HAP-1 (cell line): ENCODE measurements around the gene ZNF410.
A peak's percentile ranks its signal among the peaks of the same experiment; 100 is the strongest.
"Not testable (repeated sequence)": the region's sequence is repeated elsewhere in the genome, so short reads cannot be mapped to it uniquely, and the experiment has no call there.

Experiments
- DNase-seq, 2 experiments: peaks; one replicate each; pipeline ENCODE4 v3.0.0-alpha.2; 2016 to 2020; ENCODE audit warnings: low spot score in 2 of 2
- H3K27me3 ChIP-seq: fragments of 250-450 bp; sonication (Bioruptor Pico); 2 replicates; pipeline ENCODE4 v1.5.1; 2020; ENCODE audit warnings: low read depth, mild to moderate bottlenecking, moderate library complexity
- H3K36me3 ChIP-seq: fragments of 250-450 bp; sonication (Bioruptor Pico); replicated peaks from 2 replicates; pipeline ENCODE4 v1.5.1; 2020; ENCODE audit warnings: mild to moderate bottlenecking
- H3K4me1 ChIP-seq: fragments of 250-450 bp; sonication (Bioruptor Pico); 2 replicates; pipeline ENCODE4 v1.5.1; 2020; ENCODE audit warnings: mild to moderate bottlenecking
- H3K4me3 ChIP-seq: fragments of 250-450 bp; sonication (Bioruptor Pico); 2 replicates; pipeline ENCODE4 v1.5.1; 2020; ENCODE audit warnings: mild to moderate bottlenecking, moderate library complexity
- H3K9me3 ChIP-seq: fragments of 250-450 bp; sonication (Bioruptor Pico); 2 replicates; pipeline ENCODE4 v1.5.1; 2020; ENCODE audit warnings: mild to moderate bottlenecking, moderate library complexity
- in situ Hi-C: fragments of 300-500 bp; cut with MboI; formaldehyde crosslinking; loops from 3 replicates; pipeline ENCODE4 v1.14.3; 2020; ENCODE audit warnings: low sequenced_read_pairs, inconsistent platforms, mixed read lengths

Gene ZNF410

DNA sequence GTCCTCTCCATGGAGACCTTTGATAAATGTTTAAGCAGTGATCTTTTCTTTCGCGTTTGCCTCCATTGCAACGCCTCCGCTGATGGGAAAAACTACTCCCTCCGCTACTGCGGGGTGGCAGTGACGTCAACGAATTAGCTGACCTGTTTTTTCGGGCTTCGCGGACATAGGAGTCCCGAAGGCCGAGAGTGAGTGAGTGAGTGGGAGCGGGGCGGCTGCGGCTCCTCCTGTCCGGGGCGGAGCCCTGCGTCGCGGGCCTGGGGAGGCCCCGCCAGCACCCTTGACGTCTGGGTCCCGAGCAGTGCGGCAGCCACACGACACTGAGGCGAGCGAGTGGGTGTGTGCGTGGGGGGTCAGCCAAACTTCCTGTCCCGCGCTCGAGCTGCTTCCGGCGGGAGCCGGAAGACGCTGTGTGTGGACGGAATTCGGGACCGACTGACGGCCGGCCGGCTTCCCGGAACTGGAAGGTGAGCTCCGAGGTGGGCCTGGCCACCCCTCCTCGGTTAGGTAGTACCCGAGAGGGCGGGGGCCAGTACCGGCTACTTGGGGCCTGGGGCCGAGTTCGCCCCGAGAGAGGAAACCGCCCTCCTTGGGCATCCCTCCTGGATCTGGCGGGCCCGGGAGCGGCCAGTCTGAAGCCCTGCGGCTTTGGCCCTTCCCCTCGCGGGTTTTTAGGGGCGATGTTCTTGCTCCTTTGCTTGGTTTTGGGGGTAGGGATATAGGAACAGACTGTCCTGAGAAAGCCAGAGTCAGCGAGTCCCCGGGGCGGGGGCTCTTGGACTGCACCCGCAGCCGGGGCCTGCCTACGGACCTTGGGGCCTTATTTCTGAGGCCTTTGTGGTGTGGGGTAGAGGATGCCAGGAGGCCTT lies at the start of gene ZNF410:
Gene ZNF410, plus strand, starts transcription at position 411 of the 869 bp plus-strand sequence. CDS start 5,317 bp downstream, outside the sequence.
- Histone ChIP-seq H3K4me3 (peak within 1 kb of the TSS; percentile 96), H3K36me3 (peaks cover 6% of the 10 kb centered on the region; the same call in 1 of the 2 replicates), H3K27me3 (no peaks in the 10 kb centered on the region), H3K9me3 (no peaks in the 10 kb centered on the region), H3K4me1 (peaks cover 18% of the 10 kb centered on the region)
- in situ Hi-C loops, result no loop called here
- peak; percentile 96 to 97 for DNase-seq

- H3K4me3 ChIP-seq, in situ Hi-C loops, DNase-seq, H3K27me3 ChIP-seq, H3K36me3 ChIP-seq, H3K9me3 ChIP-seq: not testable (repeated sequence)
- peaks cover 10% of the 10 kb centered on the region for H3K4me1 ChIP-seq
Measured at GRCh38 chr14:73838293-73839034, 48.2 kb upstream of the ZNF410 start.

GRCh38 chr14:73842201-73842600 lies 44.5 kb upstream of the ZNF410 start:
- in situ Hi-C loops, result no loop called here
- DNase-seq, result no peak
- Histone ChIP-seq H3K4me1 (peaks cover 3% of the 10 kb centered on the region), H3K4me3 (no peak overlapping the region), H3K9me3 (no peaks in the 10 kb centered on the region), H3K27me3 (no peaks in the 10 kb centered on the region), H3K36me3 (no peaks in the 10 kb centered on the region)

DNA sequence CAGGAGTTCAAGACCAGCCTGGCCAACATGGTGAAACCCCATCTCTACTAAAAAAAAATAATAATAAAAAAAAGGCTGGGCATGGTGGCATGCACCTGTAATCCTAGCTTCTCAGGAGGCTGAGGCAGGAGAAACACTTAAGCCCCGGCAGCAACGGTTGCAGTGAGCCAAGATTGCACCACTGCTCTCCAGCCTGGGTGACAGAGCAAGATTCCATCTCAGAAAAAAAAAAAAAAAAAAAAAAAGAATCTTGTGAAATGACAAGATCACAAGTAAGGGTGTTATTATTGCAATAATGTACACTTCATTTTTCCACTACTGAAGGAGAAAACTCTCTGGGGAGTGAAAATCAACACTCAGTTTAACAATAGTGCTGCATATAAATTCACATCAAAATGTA lies 43.8 kb upstream of the ZNF410 start:
- no peak for DNase-seq
- Histone ChIP-seq H3K4me3 (no peak overlapping the region), H3K36me3 (no peaks in the 10 kb centered on the region), H3K9me3 (no peaks in the 10 kb centered on the region), H3K4me1 (no peaks in the 10 kb centered on the region), H3K27me3 (no peaks in the 10 kb centered on the region)
- in situ Hi-C loops, result no loop called here

- in situ Hi-C loops, result no loop called here
- H3K9me3 ChIP-seq, result no peaks in the 10 kb centered on the region
- no peak for DNase-seq
- H3K36me3 ChIP-seq, result no peaks in the 10 kb centered on the region
- no peaks in the 10 kb centered on the region for H3K4me1 ChIP-seq
- no peak overlapping the region for H3K4me3 ChIP-seq
- H3K27me3 ChIP-seq, result no peaks in the 10 kb centered on the region
Measured at GRCh38 chr14:73843296-73843695, 43.4 kb upstream of the ZNF410 start.

GRCh38 chr14:73846947-73847346 lies 39.7 kb upstream of the ZNF410 start:
- no peak for DNase-seq
- Histone ChIP-seq H3K4me3 (no peak overlapping the region), H3K36me3 (no peaks in the 10 kb centered on the region), H3K9me3 (no peaks in the 10 kb centered on the region), H3K27me3 (no peaks in the 10 kb centered on the region), H3K4me1 (peaks cover 4% of the 10 kb centered on the region; the same call in 1 of the 2 replicates)
- in situ Hi-C loops, result no loop called here

GRCh38 chr14:73851000-73851399 lies 35.7 kb upstream of the ZNF410 start:
- H3K4me3 ChIP-seq, result peak overlapping the region; percentile 56
- DNase-seq, result no peak
- in situ Hi-C loops, result no loop called here

GRCh38 chr14:73851567-73852382 lies 34.9 kb upstream of the ZNF410 start, which contains the start of gene PTGR2:
TSS of gene PTGR2 (plus strand) at chr14:73851831. CDS start at chr14:73858863, 7,032 bp downstream.
- H3K27me3 ChIP-seq, result no peaks in the 10 kb centered on the region
- peaks cover 8% of the 10 kb centered on the region for H3K4me1 ChIP-seq
- in situ Hi-C loops, result no loop called here
- no peaks in the 10 kb centered on the region for H3K9me3 ChIP-seq
- peak; percentile 92 to 99 for DNase-seq
- 0 out of 2 replicates have a peak, but pooled peaks cover 3% of the 10 kb centered on the region for H3K36me3 ChIP-seq
- peak within 1 kb of the TSS; percentile 56 for H3K4me3 ChIP-seq

More at GRCh38 chr14:73851000-73851399, 35.7 kb upstream of the ZNF410 start:
- Histone ChIP-seq H3K36me3 (0 out of 2 replicates have a peak, but pooled peaks cover 3% of the 10 kb centered on the region), H3K9me3 (no peaks in the 10 kb centered on the region), H3K4me1 (peaks cover 8% of the 10 kb centered on the region), H3K27me3 (no peaks in the 10 kb centered on the region)

DNA sequence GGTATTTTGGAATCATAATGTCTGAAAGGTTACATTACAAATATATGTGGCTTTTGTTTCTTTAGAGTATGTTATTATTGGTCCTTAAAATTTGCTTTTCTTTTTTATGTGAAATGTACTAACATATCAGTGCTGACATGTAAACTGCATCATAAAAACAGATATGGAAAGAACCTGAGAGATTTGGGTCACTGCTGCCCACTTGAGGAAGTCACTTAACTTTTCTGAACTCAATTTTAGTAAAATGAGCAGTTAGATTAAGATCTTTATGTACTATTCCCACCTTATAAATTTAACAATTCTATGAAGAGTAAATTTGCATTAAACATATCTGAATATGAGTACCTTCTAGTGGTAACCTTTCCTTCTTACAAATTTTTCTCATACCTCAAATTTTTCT lies 27.5 kb upstream of the ZNF410 start:
- H3K27me3 ChIP-seq, result no peaks in the 10 kb centered on the region
- H3K4me3 ChIP-seq, result no peak overlapping the region
- in situ Hi-C loops, result no loop called here
- H3K36me3 ChIP-seq, result peaks cover 15% of the 10 kb centered on the region
- no peak for DNase-seq
- no peaks in the 10 kb centered on the region for H3K4me1 ChIP-seq
- H3K9me3 ChIP-seq, result no peaks in the 10 kb centered on the region

DNA sequence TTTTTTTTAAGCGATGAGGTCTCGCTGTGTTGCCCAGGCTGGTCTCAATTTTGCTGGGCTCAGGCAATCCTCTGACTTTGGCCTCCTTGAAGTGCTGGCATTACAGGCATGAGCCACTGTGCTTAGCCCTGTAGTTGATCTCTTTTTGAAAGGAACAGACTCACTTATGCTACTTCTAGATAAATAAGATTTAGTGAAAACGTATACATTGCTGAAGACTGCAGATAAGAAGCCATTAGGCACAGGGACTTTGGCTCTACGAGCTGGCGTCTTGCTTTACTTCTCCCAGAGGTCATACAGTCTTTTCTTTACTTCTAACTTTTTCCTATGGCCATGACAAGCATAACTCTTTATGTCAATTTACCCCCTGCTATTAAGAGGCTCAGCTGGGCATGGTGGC lies 25.6 kb upstream of the ZNF410 start:
- no peaks in the 10 kb centered on the region for H3K4me1 ChIP-seq
- DNase-seq, result no peak
- H3K27me3 ChIP-seq, result no peaks in the 10 kb centered on the region
- in situ Hi-C loops, result no loop called here
- H3K9me3 ChIP-seq, result no peaks in the 10 kb centered on the region
- peaks cover 17% of the 10 kb centered on the region for H3K36me3 ChIP-seq
- H3K4me3 ChIP-seq, result no peak overlapping the region

- DNase-seq, result no peak
- Histone ChIP-seq H3K27me3 (no peaks in the 10 kb centered on the region), H3K9me3 (no peaks in the 10 kb centered on the region), H3K36me3 (peaks cover 17% of the 10 kb centered on the region), H3K4me3 (no peak overlapping the region), H3K4me1 (no peaks in the 10 kb centered on the region)
- in situ Hi-C loops, result no loop called here
Measured at GRCh38 chr14:73862480-73862879, 24.2 kb upstream of the ZNF410 start.

GRCh38 chr14:73863209-73863608 lies 23.4 kb upstream of the ZNF410 start:
- Histone ChIP-seq H3K27me3 (no peaks in the 10 kb centered on the region), H3K4me3 (no peak overlapping the region), H3K9me3 (no peaks in the 10 kb centered on the region), H3K36me3 (peaks cover 17% of the 10 kb centered on the region), H3K4me1 (no peaks in the 10 kb centered on the region)
- DNase-seq, result no peak
- in situ Hi-C loops, result no loop called here

- Histone ChIP-seq H3K36me3 (peaks cover 17% of the 10 kb centered on the region), H3K4me3 (no peak overlapping the region), H3K9me3 (no peaks in the 10 kb centered on the region), H3K27me3 (no peaks in the 10 kb centered on the region), H3K4me1 (no peaks in the 10 kb centered on the region)
- no peak for DNase-seq
- in situ Hi-C loops, result no loop called here
Measured at GRCh38 chr14:73865534-73866113, 21.0 kb upstream of the ZNF410 start.
